ENCODE data around the gene COL11A2. TPM values are rescaled to one million over a fixed set of nuclear protein-coding genes. Genes with fewer than 3 reads are reported as not detected.

The COL11A2 gene
- total and polyA plus RNA-seq, 5 donors, result 1.5 to 4.0 (median 2.9) TPM

- WGBS, result 77% methylated on average over 9 of the region's 9 CpGs
- intact Hi-C loops (cut with DNase I), result no loop called here
- no peaks in the 10 kb centered on the region for H3K27me3 ChIP-seq (ENCODE audit: control insufficient read depth, insufficient read depth)
- H3K4me3 ChIP-seq (ENCODE audit: low read length), result no peak overlapping the region
- no peak for DNase-seq
- H3K4me1 ChIP-seq (ENCODE audit: control insufficient read depth, insufficient read depth, low read length), result no peaks in the 10 kb centered on the region
- no peak overlapping the region for H3K27ac ChIP-seq (ENCODE audit: low read length)
- no peak for ATAC-seq
- H3K9me3 ChIP-seq (ENCODE audit: control insufficient read depth, low read length), result no peaks in the 10 kb centered on the region
Measured at GRCh38 chr6:33215271-33216116, 23.2 kb upstream of the COL11A2 start.

DNA sequence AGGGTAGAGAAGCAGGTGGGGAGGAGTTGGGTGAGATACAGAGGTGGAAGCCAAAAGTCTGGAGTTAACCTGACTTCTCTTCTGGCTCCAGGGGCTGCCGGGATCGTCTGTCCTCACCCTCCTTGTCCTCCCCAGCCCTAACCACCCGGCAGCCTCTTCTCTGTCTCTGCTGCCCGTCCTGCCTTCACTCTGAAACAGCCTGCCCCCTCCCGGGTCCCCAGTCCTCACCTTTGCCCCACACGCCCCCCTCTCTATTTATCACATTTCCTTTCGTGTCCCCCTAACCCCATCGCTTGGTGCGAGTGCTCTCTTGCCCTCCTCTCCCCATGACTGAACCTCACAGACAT lies 21.7 kb upstream of the COL11A2 start:
- intact Hi-C loops (cut with DNase I), result no loop called here
- no peaks in the 10 kb centered on the region for H3K9me3 ChIP-seq (ENCODE audit: control insufficient read depth, low read length)
- H3K27me3 ChIP-seq (ENCODE audit: control insufficient read depth, insufficient read depth), result no peaks in the 10 kb centered on the region
- 14% methylated on average over 9 of the region's 9 CpGs for WGBS
- peak in 1 of 3 donors; percentile 40 for DNase-seq
- H3K4me3 ChIP-seq (ENCODE audit: low read length), result peak overlapping the region; percentile 62
- peak in 1 of 2 donors; percentile 15 for ATAC-seq
- no peak overlapping the region for H3K27ac ChIP-seq (ENCODE audit: low read length)
- no peaks in the 10 kb centered on the region for H3K4me1 ChIP-seq (ENCODE audit: control insufficient read depth, insufficient read depth, low read length)

- intact Hi-C loops (cut with DNase I), result no loop called here
- no peaks in the 10 kb centered on the region for H3K4me1 ChIP-seq (ENCODE audit: control insufficient read depth, insufficient read depth, low read length)
- H3K27me3 ChIP-seq (ENCODE audit: control insufficient read depth, insufficient read depth), result no peaks in the 10 kb centered on the region
- no peak overlapping the region for H3K27ac ChIP-seq (ENCODE audit: low read length)
- WGBS, result under 1% methylated on average over 43 of the region's 43 CpGs
- DNase-seq, result peak; percentile 34 to 77 (median 76)
- no peaks in the 10 kb centered on the region for H3K9me3 ChIP-seq (ENCODE audit: control insufficient read depth, low read length)
- H3K4me3 ChIP-seq (ENCODE audit: low read length), result peak overlapping the region; percentile 62
- ATAC-seq, result peak; percentile 42 to 47
Measured at GRCh38 chr6:33213166-33213988, 21.1 kb upstream of the COL11A2 start.

- no peak for ATAC-seq
- Histone ChIP-seq H3K4me3 (ENCODE audit: low read length) (peak overlapping the region; percentile 62), H3K4me1 (ENCODE audit: control insufficient read depth, insufficient read depth, low read length) (no peaks in the 10 kb centered on the region), H3K27me3 (ENCODE audit: control insufficient read depth, insufficient read depth) (no peaks in the 10 kb centered on the region), H3K9me3 (ENCODE audit: control insufficient read depth, low read length) (no peaks in the 10 kb centered on the region), H3K27ac (ENCODE audit: low read length) (no peak overlapping the region)
- 4% methylated on average over 6 of the region's 6 CpGs for WGBS
- intact Hi-C loops (cut with DNase I), result no loop called here
- no peak for DNase-seq
Measured at GRCh38 chr6:33212857-33213165, 20.5 kb upstream of the COL11A2 start.

DNA sequence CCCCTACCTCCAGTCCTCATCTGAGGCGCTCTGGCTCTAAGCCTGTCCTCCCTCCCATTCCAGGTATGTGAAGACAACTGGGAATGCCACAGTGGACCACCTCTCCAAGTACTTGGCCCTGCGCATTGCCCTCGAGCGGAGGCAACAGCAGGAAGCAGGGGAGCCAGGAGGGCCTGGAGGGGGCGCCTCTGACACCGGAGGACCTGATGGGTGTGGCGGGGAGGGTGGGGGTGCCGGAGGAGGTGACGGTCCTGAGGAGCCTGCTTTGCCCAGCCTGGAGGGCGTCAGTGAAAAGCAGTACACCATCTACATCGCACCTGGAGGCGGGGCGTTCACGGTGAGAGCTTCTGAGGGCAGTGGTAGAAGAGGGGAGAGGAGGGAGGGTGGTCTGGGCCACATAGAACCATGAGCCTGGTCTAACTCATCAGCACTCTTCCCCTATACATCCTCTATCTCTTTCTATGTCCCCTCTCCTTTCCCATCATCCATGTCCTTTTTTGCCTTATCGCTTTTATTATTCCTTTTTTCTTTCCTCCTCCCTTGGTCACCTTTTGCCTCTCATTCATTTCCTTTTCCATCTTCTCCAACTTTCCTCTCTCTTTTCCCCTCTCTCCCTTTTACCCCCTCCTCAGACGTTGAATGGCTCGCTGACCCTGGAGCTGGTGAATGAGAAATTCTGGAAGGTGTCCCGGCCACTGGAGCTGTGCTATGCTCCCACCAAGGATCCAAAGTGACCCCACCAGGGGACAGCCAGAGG lies 19.6 kb upstream of the COL11A2 start:
- intact Hi-C loops (cut with DNase I), result no loop called here
- no peaks in the 10 kb centered on the region for H3K4me1 ChIP-seq (ENCODE audit: control insufficient read depth, insufficient read depth, low read length)
- DNase-seq (peak in 1 of 3 donors; percentile 15), ATAC-seq (no peak)
- no peaks in the 10 kb centered on the region for H3K9me3 ChIP-seq (ENCODE audit: control insufficient read depth, low read length)
- no peak overlapping the region for H3K27ac ChIP-seq (ENCODE audit: low read length)
- no peaks in the 10 kb centered on the region for H3K27me3 ChIP-seq (ENCODE audit: control insufficient read depth, insufficient read depth)
- 81% methylated on average over 18 of the region's 18 CpGs for WGBS
- no peak overlapping the region for H3K4me3 ChIP-seq (ENCODE audit: low read length)

- WGBS, result 79% methylated on average over 17 of the region's 17 CpGs
- intact Hi-C loops (cut with DNase I), result no loop called here
- Histone ChIP-seq H3K4me3 (ENCODE audit: low read length) (no peak overlapping the region), H3K4me1 (ENCODE audit: control insufficient read depth, insufficient read depth, low read length) (no peaks in the 10 kb centered on the region), H3K27ac (ENCODE audit: low read length) (no peak overlapping the region), H3K9me3 (ENCODE audit: control insufficient read depth, low read length) (no peaks in the 10 kb centered on the region), H3K27me3 (ENCODE audit: control insufficient read depth, insufficient read depth) (no peaks in the 10 kb centered on the region)
- ATAC-seq (no peak), DNase-seq (no peak)
Measured at GRCh38 chr6:33211136-33211535, 18.9 kb upstream of the COL11A2 start.

DNA sequence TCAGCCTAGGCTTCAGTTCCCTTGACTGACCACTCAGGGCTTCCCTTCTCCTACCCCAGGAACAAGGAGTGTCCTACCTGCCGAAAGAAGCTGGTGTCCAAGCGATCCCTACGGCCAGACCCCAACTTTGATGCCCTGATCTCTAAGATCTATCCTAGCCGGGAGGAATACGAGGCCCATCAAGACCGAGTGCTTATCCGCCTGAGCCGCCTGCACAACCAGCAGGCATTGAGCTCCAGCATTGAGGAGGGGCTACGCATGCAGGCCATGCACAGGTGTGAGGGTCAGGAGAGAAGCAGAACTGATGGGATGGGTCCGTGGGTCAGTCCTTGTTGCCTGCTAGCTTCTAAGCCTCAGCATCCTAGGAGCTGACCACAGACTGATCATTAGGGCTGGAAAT lies 17.6 kb upstream of the COL11A2 start:
- Histone ChIP-seq H3K4me1 (ENCODE audit: control insufficient read depth, insufficient read depth, low read length) (peaks cover 6% of the 10 kb centered on the region), H3K27ac (ENCODE audit: low read length) (no peak overlapping the region), H3K27me3 (ENCODE audit: control insufficient read depth, insufficient read depth) (no peaks in the 10 kb centered on the region), H3K4me3 (ENCODE audit: low read length) (no peak overlapping the region), H3K9me3 (ENCODE audit: control insufficient read depth, low read length) (no peaks in the 10 kb centered on the region)
- intact Hi-C loops (cut with DNase I), result no loop called here
- DNase-seq, result no peak
- 91% methylated on average over 10 of the region's 10 CpGs for WGBS
- ATAC-seq, result no peak

DNA sequence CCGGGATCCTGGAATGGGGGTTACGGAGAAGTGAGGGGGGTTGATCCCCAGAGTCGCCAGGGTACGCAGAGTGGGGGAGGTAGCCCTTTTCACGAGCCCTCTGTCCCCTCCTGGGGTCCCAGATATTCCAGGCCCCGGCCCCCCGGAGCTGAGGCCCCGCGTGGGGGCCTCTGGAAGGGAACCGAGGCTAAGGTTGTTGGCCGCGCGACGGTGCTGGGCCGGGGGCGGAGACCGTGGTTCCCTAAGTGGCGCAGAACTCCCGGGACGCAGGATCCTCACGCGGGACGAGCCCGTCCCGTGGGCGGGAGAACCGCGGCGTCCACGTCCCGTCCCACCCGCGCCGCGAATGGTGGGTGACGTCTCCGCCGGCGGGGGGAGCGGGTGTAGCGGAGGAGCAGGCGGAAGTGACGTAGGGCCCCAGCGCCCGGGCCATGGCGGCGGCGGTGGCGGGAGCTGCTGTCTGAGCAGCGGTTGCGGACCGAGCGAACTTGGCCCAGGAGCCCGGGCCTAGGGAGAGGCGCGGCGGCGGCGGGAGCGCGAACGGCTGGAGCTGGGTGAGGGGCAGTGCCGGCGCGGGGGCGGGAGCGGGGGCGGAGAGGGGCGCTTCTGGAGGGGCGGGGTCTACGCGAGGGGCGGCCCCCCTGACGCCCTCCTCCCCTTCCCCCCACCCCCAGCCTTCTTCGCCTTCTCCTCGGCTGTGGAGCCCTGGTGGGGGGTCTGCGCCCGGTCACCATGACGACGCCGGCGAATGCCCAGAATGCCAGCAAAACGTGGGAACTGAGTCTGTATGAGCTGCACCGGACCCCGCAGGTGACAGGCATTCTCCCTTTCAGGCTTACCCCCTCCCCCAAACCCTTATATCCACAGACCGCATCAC lies 16.1 kb upstream of the COL11A2 start, which contains the start of gene RING1:
Gene RING1, plus strand, starts transcription at position 410 of the 877 bp plus-strand sequence. Its CDS starts 323 bp downstream, at position 733.
- H3K4me1 ChIP-seq (ENCODE audit: control insufficient read depth, insufficient read depth, low read length), result peaks cover 11% of the 10 kb centered on the region
- H3K27me3 ChIP-seq (ENCODE audit: control insufficient read depth, insufficient read depth), result no peaks in the 10 kb centered on the region
- intact Hi-C loops (cut with DNase I), result no loop called here
- ATAC-seq (peak; percentile 83 to 86), DNase-seq (peak; percentile 90 to 97 (median 96))
- H3K9me3 ChIP-seq (ENCODE audit: control insufficient read depth, low read length), result no peaks in the 10 kb centered on the region
- peak within 1 kb of the TSS; percentile 72 for H3K27ac ChIP-seq (ENCODE audit: low read length)
- peak within 1 kb of the TSS; percentile 86 for H3K4me3 ChIP-seq (ENCODE audit: low read length)
- WGBS, result under 1% methylated on average over 86 of the region's 86 CpGs

GRCh38 chr6:33207552-33208090 lies 15.4 kb upstream of the COL11A2 start:
- peaks cover 11% of the 10 kb centered on the region for H3K4me1 ChIP-seq (ENCODE audit: control insufficient read depth, insufficient read depth, low read length)
- WGBS, result 1% methylated on average over 29 of the region's 29 CpGs
- peak overlapping the region; percentile 38 for H3K27ac ChIP-seq (ENCODE audit: low read length)
- no peaks in the 10 kb centered on the region for H3K9me3 ChIP-seq (ENCODE audit: control insufficient read depth, low read length)
- no peaks in the 10 kb centered on the region for H3K27me3 ChIP-seq (ENCODE audit: control insufficient read depth, insufficient read depth)
- peak; percentile 66 to 84 (median 84) for DNase-seq
- peak overlapping the region; percentile 86 for H3K4me3 ChIP-seq (ENCODE audit: low read length)
- intact Hi-C loops (cut with DNase I), result no loop called here
- ATAC-seq, result peak; percentile 13 to 31
